ENCODE data around the gene WDR19.

The WDR19 gene

DNA sequence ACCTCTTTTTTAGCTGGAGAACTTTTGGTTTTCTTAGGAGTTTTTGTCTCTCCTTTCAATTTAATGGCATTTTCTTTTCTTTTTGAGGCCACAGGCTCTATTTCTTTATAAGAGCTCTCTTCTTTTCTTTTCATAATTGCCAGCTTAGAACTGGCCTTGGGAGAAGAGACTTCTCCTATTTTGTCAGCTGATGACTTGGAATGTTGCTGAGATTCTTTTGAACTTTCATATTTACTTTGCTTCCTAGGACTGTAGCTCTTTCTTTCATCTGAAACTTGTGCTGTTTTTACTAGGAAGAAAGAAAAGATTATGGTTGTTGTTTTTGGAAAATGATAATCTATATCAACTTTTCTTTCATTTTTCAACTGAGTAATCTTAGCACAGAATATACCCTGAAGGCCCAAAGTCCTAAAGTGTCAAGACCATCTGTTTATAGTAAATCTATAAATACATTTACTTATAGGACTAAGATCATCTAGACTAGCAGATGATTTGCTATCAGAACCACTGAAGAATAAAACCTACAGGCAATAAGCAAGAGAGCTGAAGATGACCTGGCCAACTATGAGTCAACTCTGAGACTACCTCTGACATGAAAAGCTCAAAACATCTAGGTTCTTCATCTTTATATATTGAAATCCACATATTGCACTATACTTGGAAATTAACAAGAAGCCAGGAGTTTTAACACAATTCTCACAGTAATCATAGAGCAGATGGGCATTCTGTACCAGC, 138.2 kb downstream of the WDR19 start:
- no peaks in the 10 kb centered on the region for H4K20me1 ChIP-seq (ENCODE audit: insufficient read depth)
- H3K4me1 ChIP-seq (ENCODE audit: low read depth, poor library complexity, severe bottlenecking): no peaks in the 10 kb centered on the region
- H3K79me2 ChIP-seq (ENCODE audit: insufficient read depth, low read depth): no peaks in the 10 kb centered on the region
- no peak overlapping the region for H2AFZ ChIP-seq (ENCODE audit: low read depth)
- no peak overlapping the region for H3K4me3 ChIP-seq (IDR thresholded peaks at IDR 0.05; ENCODE audit: insufficient read depth, low read depth, low read length)
- TF ChIP-seq CTCF (conservative IDR thresholded peaks at IDR 0.05; ENCODE audit: low read depth, low read length): no peak
- no peak overlapping the region for H3K27ac ChIP-seq
- H3K9ac ChIP-seq: no peak overlapping the region
- H3K27me3 ChIP-seq (ENCODE audit: insufficient read depth, low read depth): no peaks in the 10 kb centered on the region
- H3K36me3 ChIP-seq (ENCODE audit: insufficient read depth): 0 out of 2 replicates have a peak, but pooled peaks cover 8% of the 10 kb centered on the region
- no peak overlapping the region for H3K4me2 ChIP-seq

DNA sequence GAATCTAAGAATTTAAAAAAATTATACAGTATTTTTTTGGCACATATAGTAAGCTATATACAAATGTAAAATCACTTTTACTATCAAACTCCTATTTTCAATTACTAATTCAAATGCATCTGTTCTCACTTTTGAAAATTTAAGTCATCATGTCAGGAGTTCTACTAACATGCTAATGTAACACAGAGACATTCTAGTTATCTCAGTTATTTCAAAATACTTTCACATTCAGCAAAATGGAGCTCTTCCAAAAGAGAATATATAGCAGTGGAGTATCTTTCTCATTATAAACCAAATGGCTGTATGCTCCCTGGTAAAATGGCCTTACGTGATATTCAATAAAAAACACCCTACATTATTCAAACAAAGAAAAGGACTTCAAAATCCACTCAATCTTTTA, 141.5 kb downstream of the WDR19 start:
- TF ChIP-seq CTCF (conservative IDR thresholded peaks at IDR 0.05; ENCODE audit: low read depth, low read length): no peak
- Histone ChIP-seq H3K79me2 (ENCODE audit: insufficient read depth, low read depth) (no peaks in the 10 kb centered on the region), H3K4me2 (no peak overlapping the region), H3K27ac (no peak overlapping the region), H4K20me1 (ENCODE audit: insufficient read depth) (no peaks in the 10 kb centered on the region), H2AFZ (ENCODE audit: low read depth) (no peak overlapping the region), H3K4me3 (IDR thresholded peaks at IDR 0.05; ENCODE audit: insufficient read depth, low read depth, low read length) (no peak overlapping the region), H3K9ac (no peak overlapping the region), H3K4me1 (ENCODE audit: low read depth, poor library complexity, severe bottlenecking) (no peaks in the 10 kb centered on the region), H3K27me3 (ENCODE audit: insufficient read depth, low read depth) (no peaks in the 10 kb centered on the region), H3K36me3 (ENCODE audit: insufficient read depth) (0 out of 2 replicates have a peak, but pooled peaks cover 8% of the 10 kb centered on the region)

- H3K4me3 ChIP-seq (IDR thresholded peaks at IDR 0.05; ENCODE audit: insufficient read depth, low read depth, low read length): no peak overlapping the region
- no peak for TF ChIP-seq CTCF (conservative IDR thresholded peaks at IDR 0.05; ENCODE audit: low read depth, low read length)
- no peak overlapping the region for H3K27ac ChIP-seq
- H3K9ac ChIP-seq: no peak overlapping the region
- H3K4me1 ChIP-seq (ENCODE audit: low read depth, poor library complexity, severe bottlenecking): no peaks in the 10 kb centered on the region
- no peaks in the 10 kb centered on the region for H4K20me1 ChIP-seq (ENCODE audit: insufficient read depth)
- H3K4me2 ChIP-seq: no peak overlapping the region
- H3K36me3 ChIP-seq (ENCODE audit: insufficient read depth): 0 out of 2 replicates have a peak, but pooled peaks cover 8% of the 10 kb centered on the region
- H3K79me2 ChIP-seq (ENCODE audit: insufficient read depth, low read depth): no peaks in the 10 kb centered on the region
- H3K27me3 ChIP-seq (ENCODE audit: insufficient read depth, low read depth): no peaks in the 10 kb centered on the region
- no peak overlapping the region for H2AFZ ChIP-seq (ENCODE audit: low read depth)
These were observed 142.1 kb downstream of the WDR19 start for GRCh38 chr4:39324446-39324845.

DNA sequence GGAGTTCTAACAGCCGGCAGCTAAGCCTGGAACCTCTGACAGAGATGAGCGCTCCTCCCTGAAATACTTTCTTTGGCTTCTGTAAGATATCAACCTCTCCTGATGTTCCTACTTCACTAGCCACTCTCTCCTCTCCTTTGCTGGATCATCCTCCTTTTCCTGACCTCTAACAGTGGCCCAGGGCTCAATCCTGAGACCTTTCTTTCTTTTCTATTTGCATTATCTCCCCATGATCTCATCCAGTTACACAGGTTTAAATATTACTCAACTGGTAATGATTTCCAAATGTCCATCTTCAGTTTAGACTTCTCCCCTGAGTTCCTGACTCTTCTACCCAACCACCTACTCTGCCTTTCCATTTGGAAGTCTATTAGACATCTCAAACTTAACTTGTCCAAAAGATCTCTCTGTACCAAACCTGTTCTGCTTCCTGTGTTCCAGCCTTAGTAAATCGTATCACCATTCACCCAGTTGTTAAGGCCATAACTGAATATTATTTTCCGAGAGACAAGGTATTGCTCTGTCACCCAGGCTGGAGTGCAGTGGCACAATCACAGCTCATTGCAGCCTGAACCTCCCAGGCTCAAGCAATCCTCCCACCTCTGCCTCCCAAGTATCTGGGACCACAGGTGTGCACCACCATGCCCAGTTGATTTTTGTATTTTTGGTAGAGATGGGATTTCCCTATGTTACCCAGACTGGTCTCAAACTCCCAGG, 142.7 kb downstream of the WDR19 start:
- Histone ChIP-seq H3K36me3 (ENCODE audit: insufficient read depth) (0 out of 2 replicates have a peak, but pooled peaks cover 8% of the 10 kb centered on the region), H3K9ac (no peak overlapping the region), H3K79me2 (ENCODE audit: insufficient read depth, low read depth) (no peaks in the 10 kb centered on the region), H3K27ac (no peak overlapping the region), H2AFZ (ENCODE audit: low read depth) (no peak overlapping the region), H3K4me3 (IDR thresholded peaks at IDR 0.05; ENCODE audit: insufficient read depth, low read depth, low read length) (no peak overlapping the region), H4K20me1 (ENCODE audit: insufficient read depth) (no peaks in the 10 kb centered on the region), H3K27me3 (ENCODE audit: insufficient read depth, low read depth) (no peaks in the 10 kb centered on the region), H3K4me2 (no peak overlapping the region), H3K4me1 (ENCODE audit: low read depth, poor library complexity, severe bottlenecking) (no peaks in the 10 kb centered on the region)
- TF ChIP-seq CTCF (conservative IDR thresholded peaks at IDR 0.05; ENCODE audit: low read depth, low read length): no peak

Measured in KMS-11 (cell line).